Stimulated activated naive CD4-positive, alpha-beta T cell treated with Interleukin-2 at 50 U/mL for 16 hours (primary cell): ENCODE measurements around the gene RPGRIP1.
"Not testable (repeated sequence)": the region's sequence is repeated elsewhere in the genome, so short reads cannot be mapped to it uniquely, and the experiment has no call there.

Source experiments
- DNase-seq: peaks from one replicate; lab custom pipeline; 2025; lab: John Stamatoyannopoulos, UW

RPGRIP1 gene

GRCh38 chr14:21302013-21302835, 22.3 kb downstream of the RPGRIP1 start:
- DNase-seq = no peak

GRCh38 chr14:21302836-21303140, 22.9 kb downstream of the RPGRIP1 start:
- not testable (repeated sequence) for DNase-seq

GRCh38 chr14:21307637-21308036, 27.8 kb downstream of the RPGRIP1 start:
- no peak for DNase-seq

- DNase-seq = no peak
These were observed 28.2 kb downstream of the RPGRIP1 start for GRCh38 chr14:21308132-21308478.

- peak; percentile 82 for DNase-seq
These were observed 28.8 kb downstream of the RPGRIP1 start for GRCh38 chr14:21308479-21309237.

GRCh38 chr14:21309238-21309636, 29.4 kb downstream of the RPGRIP1 start:
- no peak for DNase-seq

- no peak for DNase-seq
These were observed 30.1 kb downstream of the RPGRIP1 start for GRCh38 chr14:21309956-21310355.

- DNase-seq = no peak
These were observed 31.7 kb downstream of the RPGRIP1 start for GRCh38 chr14:21311614-21312013.

- no peak for DNase-seq
These were observed 33.6 kb downstream of the RPGRIP1 start for GRCh38 chr14:21313512-21313911.

GRCh38 chr14:21317398-21317797, 37.5 kb downstream of the RPGRIP1 start:
- DNase-seq = no peak

GRCh38 chr14:21320913-21321312, 41.0 kb downstream of the RPGRIP1 start:
- no peak for DNase-seq

GRCh38 chr14:21322716-21323115, 42.8 kb downstream of the RPGRIP1 start:
- no peak for DNase-seq

GRCh38 chr14:21326972-21327371, 47.1 kb downstream of the RPGRIP1 start:
- DNase-seq = no peak
